Measurements from ENCODE around the gene VWC2L. TPM values are rescaled to one million over a fixed set of nuclear protein-coding genes. Genes with fewer than 3 reads are reported as not detected.

VWC2L gene
- total and polyA plus RNA-seq, 2 of the 8 experiments (the other 6 are each of a cell fraction or from before 2014, with no cell fraction given): not detected

- no peak for TF ChIP-seq SP4 (IDR thresholded peaks at IDR 0.05; ENCODE audit: low read length)
- TF ChIP-seq KDM4A (IDR thresholded peaks at IDR 0.05; ENCODE audit: low read depth, low read length, severe bottlenecking): no peak
Measured at GRCh38 chr2:214451516-214452275, 40.8 kb downstream of the VWC2L start (continued).

Data from H1 (cell line).